ENCODE results near the gene KISS1R. TPM values are rescaled to one million over a fixed set of nuclear protein-coding genes. Genes with fewer than 3 reads are reported as not detected.

KISS1R gene
- total RNA-seq, result not detected in 2 replicates

GRCh38 chr19:917323-918151, at the start of gene KISS1R:
Gene KISS1R (plus strand): TSS chr19:917333. CDS start chr19:917503, 170 bp downstream.

GRCh38 chr19:892894-893689, 24.0 kb upstream of the KISS1R start, which contains the start of the genes MED16 and RNU6-9:
Gene MED16 (minus strand): TSS chr19:893187. CDS start chr19:891131, 2,056 bp downstream.
Gene RNU6-9 (plus strand): TSS chr19:893484.

GRCh38 chr19:913080-913748, 3.9 kb upstream of the KISS1R start, which contains the start of gene R3HDM4:
Gene R3HDM4 (minus strand): TSS chr19:913219. CDS start chr19:913157, 62 bp downstream.

GRCh38 chr19:925526-926322, 8.6 kb downstream of the KISS1R start, which contains the start of gene ARID3A:
Gene ARID3A (plus strand): TSS chr19:926035. CDS start chr19:929529, 3,494 bp downstream.

Other genes with a start within 250 kb of the KISS1R start
- 259 and 303 TPM in 2 replicates for gene FSTL3, start 240.9 kb upstream of the KISS1R start, total RNA-seq
- not detected in 2 replicates for gene PRSS57, start 221.9 kb upstream of the KISS1R start, total RNA-seq
- 0.11 TPM in 1 of 2 replicates, not detected in the other for gene PALM, start 208.4 kb upstream of the KISS1R start, total RNA-seq
- 7.2 and 12.6 TPM in 2 replicates for gene MISP, start 166.2 kb upstream of the KISS1R start, total RNA-seq
- gene PTBP1, start 119.9 kb upstream of the KISS1R start, total RNA-seq, result 216 and 283 TPM in 2 replicates
- gene PLPPR3, start 95.4 kb upstream of the KISS1R start, total RNA-seq, result 0.27 TPM in 1 of 2 replicates, not detected in the other
- gene AZU1, start 89.5 kb upstream of the KISS1R start, total RNA-seq, result not detected in 2 replicates
- not detected in 2 replicates for gene PRTN3, start 76.3 kb upstream of the KISS1R start, total RNA-seq
- gene ELANE, start 65.0 kb upstream of the KISS1R start, total RNA-seq, result not detected in 2 replicates
- gene CFD, start 57.7 kb upstream of the KISS1R start, total RNA-seq, result 0.55 TPM in 1 of 2 replicates, not detected in the other
- gene MED16, start 24.1 kb upstream of the KISS1R start, total RNA-seq, result 33.8 and 34.7 TPM in 2 replicates
- gene RNU6-9, start 23.8 kb upstream of the KISS1R start, total RNA-seq, result not detected in 2 replicates
- 60.8 and 91.1 TPM in 2 replicates for gene R3HDM4, start 4.1 kb upstream of the KISS1R start, total RNA-seq
- gene ARID3A, start 8.7 kb downstream of the KISS1R start, total RNA-seq, result 4.5 and 4.8 TPM in 2 replicates
- 68.2 and 87.6 TPM in 2 replicates for gene WDR18, start 67.0 kb downstream of the KISS1R start, total RNA-seq
- gene GRIN3B, start 83.1 kb downstream of the KISS1R start, total RNA-seq, result 0.95 and 2.3 TPM in 2 replicates
- gene TMEM259, start 103.8 kb downstream of the KISS1R start, total RNA-seq, result 142 and 147 TPM in 2 replicates
- not detected in 2 replicates for gene RNU6-2, start 104.2 kb downstream of the KISS1R start, total RNA-seq
- 239 and 254 TPM in 2 replicates for gene CNN2, start 109.3 kb downstream of the KISS1R start, total RNA-seq
- gene ABCA7, start 122.8 kb downstream of the KISS1R start, total RNA-seq, result 14.0 and 24.3 TPM in 2 replicates
- gene ARHGAP45, start 149.8 kb downstream of the KISS1R start, total RNA-seq, result 3.2 and 5.4 TPM in 2 replicates
- gene POLR2E, start 178.0 kb downstream of the KISS1R start, total RNA-seq, result 125 and 242 TPM in 2 replicates
- gene GPX4, start 186.7 kb downstream of the KISS1R start, total RNA-seq, result 302 and 333 TPM in 2 replicates